ENCODE measurements around the gene MRPL58.
"Not testable (repeated sequence)": the region's sequence is repeated elsewhere in the genome, so short reads cannot be mapped to it uniquely, and the experiment has no call there.

The MRPL58 gene

DNA sequence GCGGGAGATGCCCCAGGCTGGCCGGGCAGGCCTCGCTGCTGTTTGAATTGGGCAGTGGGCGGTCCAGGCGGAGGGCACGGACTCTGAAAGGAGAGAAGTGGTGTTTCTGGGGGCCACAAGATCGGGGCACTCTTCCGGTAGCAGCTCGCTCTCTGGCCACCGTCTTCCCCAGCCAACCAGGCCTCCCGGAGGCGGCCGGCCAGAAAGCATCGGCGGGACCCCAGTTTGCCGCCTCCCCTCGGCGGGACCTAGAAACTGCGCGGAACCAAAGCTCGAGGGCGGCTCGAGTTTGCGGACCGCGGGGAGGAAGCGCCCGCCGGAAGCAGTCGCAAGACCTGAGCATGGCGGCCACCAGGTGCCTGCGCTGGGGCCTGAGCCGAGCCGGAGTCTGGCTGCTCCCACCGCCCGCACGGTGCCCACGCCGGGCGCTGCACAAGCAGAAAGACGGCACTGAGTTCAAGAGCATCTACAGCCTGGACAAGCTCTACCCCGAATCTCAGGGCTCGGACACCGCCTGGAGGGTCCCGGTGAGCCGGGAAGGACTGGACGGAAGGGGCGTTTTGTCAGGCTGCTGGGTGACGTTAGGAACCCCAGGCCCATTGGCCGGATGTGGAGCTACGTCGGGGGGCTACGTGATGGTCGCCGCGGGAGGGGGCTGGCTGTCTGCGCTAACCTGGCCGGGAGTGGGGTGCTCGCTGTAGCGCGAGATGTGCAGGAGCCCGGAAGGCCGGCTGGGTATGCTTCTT is at the start of gene MRPL58:
MRPL58 (plus strand) TSS at position 325 of the 746 bp plus-strand sequence; CDS start at position 342, 17 bp downstream.
- peak; percentile 70 to 74 for DNase-seq (ENCODE audit: low read depth in 1 of 2, low spot score in 1 of 2)

- no peak for DNase-seq (ENCODE audit: low read depth in 1 of 2, low spot score in 1 of 2)
These were observed 48.8 kb upstream of the MRPL58 start for GRCh38 chr17:74963656-74964055.

GRCh38 chr17:74964246-74964761 is 48.2 kb upstream of the MRPL58 start:
- no peak for DNase-seq (ENCODE audit: low read depth in 1 of 2, low spot score in 1 of 2)

GRCh38 chr17:74964988-74965622 is 47.4 kb upstream of the MRPL58 start:
- DNase-seq (ENCODE audit: low read depth in 1 of 2, low spot score in 1 of 2): no peak

DNA sequence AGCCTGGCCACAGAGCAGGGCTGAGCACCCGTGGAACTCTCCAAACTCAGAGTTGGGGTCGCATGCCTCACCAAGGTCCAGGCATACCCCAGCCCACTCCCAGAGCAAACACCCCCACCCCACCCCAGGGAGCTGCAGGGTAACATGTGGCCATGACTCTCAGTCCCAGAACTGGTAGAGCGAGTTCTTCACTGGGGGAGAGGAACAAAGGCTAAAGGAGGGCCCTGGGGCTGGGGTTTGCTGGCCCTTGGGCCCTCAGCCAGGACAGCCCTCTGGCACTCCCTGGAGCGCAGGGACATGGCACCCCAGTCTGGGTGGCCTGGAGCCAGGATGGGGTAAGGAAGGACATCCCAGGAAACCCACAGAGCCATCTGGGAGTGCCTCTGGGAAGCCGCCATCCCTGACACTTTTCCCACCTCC is 44.1 kb upstream of the MRPL58 start:
- DNase-seq (ENCODE audit: low read depth in 1 of 2, low spot score in 1 of 2): no peak

- DNase-seq (ENCODE audit: low read depth in 1 of 2, low spot score in 1 of 2): not testable (repeated sequence)
These were observed 43.0 kb upstream of the MRPL58 start for GRCh38 chr17:74969501-74969900.

DNA sequence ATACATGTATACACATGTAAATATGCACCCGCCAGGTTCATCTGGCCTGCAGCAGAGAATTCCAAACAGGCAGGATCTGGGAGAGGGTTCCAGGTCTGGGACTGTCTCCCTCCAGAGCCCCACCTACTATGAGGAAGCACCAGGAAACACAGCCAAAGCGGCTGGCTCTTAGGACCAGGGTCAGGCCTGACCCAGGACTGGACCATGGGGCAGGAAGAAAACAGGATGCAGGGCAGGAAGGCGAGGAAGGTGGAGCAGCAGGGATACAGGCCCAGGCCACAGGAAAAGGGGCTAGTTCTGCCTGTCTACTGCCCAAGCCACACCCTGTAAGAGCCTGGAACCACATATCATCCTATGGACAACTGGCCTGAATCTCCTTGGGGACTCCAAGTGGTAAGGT is 42.1 kb upstream of the MRPL58 start:
- no peak for DNase-seq (ENCODE audit: low read depth in 1 of 2, low spot score in 1 of 2)

DNA sequence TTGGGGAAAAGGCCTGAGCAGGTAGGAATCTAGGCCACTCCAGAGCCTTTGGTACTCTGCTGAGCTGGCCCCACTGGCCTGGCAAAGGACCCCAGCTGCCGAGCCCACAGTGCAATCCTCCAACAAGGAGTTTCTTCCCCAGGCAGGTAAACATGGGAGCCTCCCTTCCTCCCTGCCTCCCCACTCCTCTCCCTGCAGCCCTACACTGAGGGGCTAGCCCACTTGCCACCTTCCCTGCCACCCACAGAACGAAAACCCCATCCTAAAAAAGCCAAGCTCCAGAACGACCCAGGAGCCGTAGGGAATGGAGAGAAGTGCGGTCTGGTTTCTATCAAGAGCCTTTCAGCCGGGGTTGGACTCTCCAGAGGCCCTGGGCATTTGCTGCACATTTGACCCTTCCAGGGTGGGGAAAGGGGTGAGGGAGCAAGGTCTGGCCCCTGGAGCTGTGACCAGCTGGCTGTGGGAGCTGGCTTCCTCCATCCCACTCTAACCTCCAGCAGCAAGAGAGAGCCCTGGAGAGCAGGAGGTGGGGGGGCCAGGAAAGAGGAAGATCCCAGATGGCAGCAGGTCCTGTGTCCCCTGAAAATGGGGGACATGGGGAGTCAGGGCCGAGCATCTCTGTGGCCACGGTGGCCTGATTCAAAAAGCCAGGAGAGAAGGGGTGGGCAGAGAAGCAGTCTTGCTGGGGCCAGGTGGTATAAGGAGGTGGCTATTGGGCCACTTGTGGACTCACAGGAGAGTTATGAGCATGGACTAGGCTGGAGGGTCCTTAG is 41.2 kb upstream of the MRPL58 start:
- no peak for DNase-seq (ENCODE audit: low read depth in 1 of 2, low spot score in 1 of 2)

DNA sequence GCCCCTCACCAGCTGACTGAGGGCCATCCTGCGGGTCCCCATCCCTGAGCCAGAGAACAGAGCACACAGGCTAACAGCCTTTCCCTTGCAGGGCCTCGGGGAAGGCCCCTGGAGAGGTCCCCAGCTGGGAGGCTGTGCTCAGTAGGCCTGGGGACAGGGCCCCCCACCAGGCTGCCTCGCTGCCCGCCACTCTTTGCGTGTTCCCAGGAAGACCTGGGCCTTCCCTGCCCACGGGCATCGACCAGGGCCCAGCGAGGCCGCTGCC is 40.7 kb upstream of the MRPL58 start:
- DNase-seq (ENCODE audit: low read depth in 1 of 2, low spot score in 1 of 2): no peak

- peak; percentile 61 to 66 for DNase-seq (ENCODE audit: low read depth in 1 of 2, low spot score in 1 of 2)
These were observed 40.1 kb upstream of the MRPL58 start, which contains the start of gene HID1 for GRCh38 chr17:74972107-74972972. HID1 (minus strand) TSS chr17:74972759; CDS start chr17:74972656, 103 bp downstream.

DNA sequence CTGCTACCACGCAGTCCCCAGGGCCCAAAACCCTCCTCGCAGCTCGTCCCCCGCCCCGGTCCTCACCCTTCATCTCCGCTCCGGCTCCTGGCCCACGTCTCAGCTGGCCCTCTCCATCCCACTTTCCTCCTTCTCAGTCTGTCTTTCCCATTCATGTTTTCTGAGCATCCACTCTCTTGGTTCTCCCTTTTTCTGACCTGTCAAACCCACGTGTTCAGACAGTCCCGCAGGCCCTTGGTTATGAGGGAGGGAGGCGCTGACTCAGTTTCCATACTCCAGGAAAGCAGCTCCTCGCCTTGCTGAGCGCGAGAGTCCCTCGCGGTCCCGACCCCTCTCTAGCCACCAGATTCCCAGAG is 39.5 kb upstream of the MRPL58 start:
- DNase-seq (ENCODE audit: low read depth in 1 of 2, low spot score in 1 of 2): no peak

DNA sequence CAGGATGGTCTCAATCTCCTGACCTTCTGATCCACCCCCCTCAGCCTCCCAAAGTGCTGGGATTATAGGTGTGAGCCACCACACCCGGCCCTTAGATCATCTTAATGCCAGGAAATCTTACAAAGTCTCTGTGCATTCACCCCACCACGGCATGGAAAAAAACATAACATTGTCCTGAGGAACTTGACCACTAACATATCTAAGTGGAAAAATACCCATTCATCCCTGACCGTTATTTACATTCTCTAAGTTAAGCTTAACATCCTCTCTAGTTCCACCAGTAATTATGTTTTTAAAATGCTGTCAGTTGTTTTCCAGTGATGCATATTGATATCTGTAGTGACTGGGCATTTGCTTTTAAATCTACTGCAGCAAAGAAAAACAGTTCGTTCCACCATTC is 36.5 kb upstream of the MRPL58 start:
- no peak for DNase-seq (ENCODE audit: low read depth in 1 of 2, low spot score in 1 of 2)

DNA sequence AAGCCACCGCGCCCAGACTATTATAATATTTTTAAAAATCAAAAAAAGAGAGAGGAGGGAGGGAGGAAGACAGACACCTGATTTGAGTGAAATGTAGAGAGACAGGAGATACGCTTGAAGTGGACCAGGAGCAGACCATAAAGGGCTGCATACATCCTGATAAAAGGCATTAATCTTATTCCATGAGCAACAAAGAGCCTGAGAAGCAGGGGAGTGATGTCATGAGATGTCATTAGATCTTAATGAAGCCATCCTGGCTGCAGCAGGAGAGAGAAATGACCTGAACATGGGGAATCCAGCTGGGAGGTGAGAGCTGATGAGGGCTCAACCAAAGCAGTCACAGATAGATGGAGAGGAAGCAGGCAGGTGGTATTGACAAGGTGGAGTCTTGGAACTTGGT is 34.7 kb upstream of the MRPL58 start:
- no peak for DNase-seq (ENCODE audit: low read depth in 1 of 2, low spot score in 1 of 2)

GRCh38 chr17:74978240-74978639 is 34.2 kb upstream of the MRPL58 start:
- DNase-seq (ENCODE audit: low read depth in 1 of 2, low spot score in 1 of 2): no peak

GRCh38 chr17:74979408-74980146 is 32.9 kb upstream of the MRPL58 start:
- DNase-seq (ENCODE audit: low read depth in 1 of 2, low spot score in 1 of 2): no peak

- no peak for DNase-seq (ENCODE audit: low read depth in 1 of 2, low spot score in 1 of 2)
These were observed 31.0 kb upstream of the MRPL58 start for GRCh38 chr17:74981318-74981978.

DNA sequence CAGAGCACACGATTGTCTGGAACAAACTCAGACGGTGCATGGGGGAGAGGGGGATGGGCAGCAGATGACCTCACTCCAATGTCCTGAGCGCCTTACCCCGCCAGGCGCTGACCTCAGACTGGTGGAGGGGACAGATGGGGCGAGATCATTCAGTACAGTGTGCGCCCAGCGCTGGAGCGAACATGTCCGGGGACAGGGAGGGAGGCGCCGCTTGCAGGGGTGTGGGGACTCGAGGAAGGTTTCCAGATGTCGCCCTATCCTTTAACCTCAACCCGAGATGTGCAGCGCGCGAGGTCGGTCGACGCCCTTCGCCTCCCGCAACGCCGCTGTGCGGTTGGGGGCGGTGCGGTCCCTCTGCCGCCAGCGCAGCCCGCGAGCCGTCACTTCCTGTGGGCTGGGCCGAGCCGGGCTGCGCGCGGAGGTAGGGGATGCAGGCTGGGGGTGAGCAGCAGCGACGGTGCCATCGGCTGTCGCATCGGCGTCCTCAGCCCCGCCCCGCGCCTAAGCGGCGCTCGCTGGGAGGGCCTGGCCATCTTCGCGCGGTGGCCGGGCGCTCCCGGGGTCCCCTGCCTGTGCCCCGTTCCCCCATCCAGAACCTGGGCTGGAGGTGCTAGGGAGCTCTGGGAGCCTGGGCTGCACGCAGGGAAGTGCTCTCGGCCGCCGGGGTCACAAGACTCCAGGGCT is 30.3 kb upstream of the MRPL58 start:
- peak; percentile 48 to 63 for DNase-seq (ENCODE audit: low read depth in 1 of 2, low spot score in 1 of 2)

DNA sequence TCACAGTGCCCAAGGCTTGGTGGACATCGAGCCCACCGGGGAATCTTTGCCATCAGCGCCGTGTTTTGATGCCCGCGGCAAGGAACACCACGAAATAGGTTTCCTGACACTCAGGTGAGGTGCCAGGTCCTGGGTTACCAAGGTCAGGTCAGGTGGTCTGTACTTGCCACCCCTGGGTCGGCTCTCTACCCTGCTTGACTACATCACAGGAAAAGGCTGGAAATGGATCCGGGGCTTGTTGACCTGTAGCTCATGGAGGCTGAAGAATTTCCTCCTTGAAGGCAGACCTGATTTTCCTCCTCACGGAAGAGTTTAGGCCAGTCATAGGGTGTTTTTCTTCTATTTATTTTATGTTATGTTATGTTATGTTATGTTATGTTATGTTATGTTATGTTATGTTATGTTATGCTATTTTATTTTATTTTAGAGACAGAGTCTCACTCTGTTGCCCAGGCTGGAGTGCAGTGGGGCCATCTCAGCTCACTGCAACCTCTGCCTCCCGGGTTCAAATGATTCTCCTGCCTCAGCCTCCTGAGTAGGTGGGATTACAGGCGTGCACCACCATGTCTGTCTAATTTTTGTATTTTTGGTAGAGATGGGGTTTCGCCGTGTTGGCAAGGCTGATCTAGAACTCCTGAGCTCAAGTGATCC is 29.7 kb upstream of the MRPL58 start:
- DNase-seq (ENCODE audit: low read depth in 1 of 2, low spot score in 1 of 2): not testable (repeated sequence)

- DNase-seq (ENCODE audit: low read depth in 1 of 2, low spot score in 1 of 2): no peak
These were observed 26.3 kb upstream of the MRPL58 start for GRCh38 chr17:74986206-74986576.

Measured in activated CD4-positive, alpha-beta T cell treated with anti-CD3 and anti-CD28 coated beads, Interleukin-2, amount 50 U/mL, for 24 hours (primary cell).